SHP77 treated with DMSO at 0.1 percent for 48 hours (cell line): ENCODE measurements around the gene PGA3.
"Not testable (repeated sequence)": the region's sequence is repeated elsewhere in the genome, so short reads cannot be mapped to it uniquely, and the experiment has no call there.

Experiments used
- DNase-seq: peaks from one replicate; lab custom pipeline; 2025; lab: John Stamatoyannopoulos, UW

PGA3 gene

DNA sequence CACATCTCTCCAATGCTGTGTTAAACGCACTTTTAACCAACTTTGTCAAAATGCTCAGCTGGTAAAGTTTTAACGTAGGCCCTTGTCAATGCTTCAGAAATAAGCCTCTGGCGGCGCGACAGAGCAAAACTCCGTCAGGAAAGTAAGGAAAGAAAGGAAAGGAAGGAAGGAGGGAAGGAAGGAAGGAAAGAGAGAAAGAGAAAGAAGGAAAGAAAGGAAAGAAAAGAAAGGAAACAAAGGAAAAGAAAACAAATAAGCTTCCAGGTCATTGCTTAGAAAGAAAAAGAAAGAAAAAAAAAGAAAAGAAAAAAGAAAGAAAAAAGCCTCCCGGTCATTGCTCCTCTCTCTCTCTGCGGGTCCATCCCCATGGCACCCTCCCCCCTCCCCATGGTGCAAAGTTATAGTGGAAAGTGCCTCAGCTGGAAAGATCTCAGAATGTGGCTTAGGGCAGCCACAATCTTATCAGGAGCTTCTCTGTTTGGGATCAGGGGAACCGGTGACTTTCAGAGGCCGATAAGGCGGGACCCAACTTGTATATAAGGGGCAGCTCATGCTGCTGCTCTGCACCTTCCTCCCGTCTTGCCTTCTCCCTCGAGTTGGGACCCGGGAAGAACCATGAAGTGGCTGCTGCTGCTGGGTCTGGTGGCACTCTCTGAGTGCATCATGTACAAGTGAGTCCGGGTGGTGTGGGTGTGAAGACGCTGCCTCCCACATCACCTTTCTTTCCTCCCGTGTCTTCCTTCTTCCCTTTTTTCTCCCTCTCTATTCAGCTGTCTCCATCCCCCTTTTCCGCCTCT is at the start of gene PGA3:
Gene PGA3 (plus strand): TSS at position 566 of the 797 bp plus-strand sequence. CDS start 50 bp downstream, at position 616.
- DNase-seq = not testable (repeated sequence)

DNA sequence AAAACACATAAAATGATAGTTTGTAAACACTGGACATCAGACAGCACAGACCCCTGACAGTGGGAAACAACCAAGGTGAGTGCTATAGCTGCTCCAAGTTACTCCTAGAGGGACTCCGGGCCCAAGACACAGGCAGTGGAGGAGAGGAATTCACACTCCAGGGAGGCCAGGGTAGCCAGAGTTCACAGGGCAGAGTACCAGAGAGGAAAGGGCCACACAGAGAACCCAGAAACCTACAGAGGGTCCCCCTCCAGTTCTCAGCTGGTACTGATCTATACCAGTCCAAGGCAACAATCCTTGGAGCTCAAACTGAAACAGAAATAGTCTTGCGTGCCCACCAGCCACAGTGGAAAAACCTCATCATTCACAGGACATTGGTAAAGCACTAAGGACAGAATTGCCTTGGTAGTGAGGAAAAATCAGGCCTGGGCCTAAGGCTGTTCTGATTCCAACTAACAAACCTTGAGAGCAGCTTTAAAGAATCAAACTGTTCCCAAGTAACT is 49.7 kb upstream of the PGA3 start:
- DNase-seq = no peak

DNA sequence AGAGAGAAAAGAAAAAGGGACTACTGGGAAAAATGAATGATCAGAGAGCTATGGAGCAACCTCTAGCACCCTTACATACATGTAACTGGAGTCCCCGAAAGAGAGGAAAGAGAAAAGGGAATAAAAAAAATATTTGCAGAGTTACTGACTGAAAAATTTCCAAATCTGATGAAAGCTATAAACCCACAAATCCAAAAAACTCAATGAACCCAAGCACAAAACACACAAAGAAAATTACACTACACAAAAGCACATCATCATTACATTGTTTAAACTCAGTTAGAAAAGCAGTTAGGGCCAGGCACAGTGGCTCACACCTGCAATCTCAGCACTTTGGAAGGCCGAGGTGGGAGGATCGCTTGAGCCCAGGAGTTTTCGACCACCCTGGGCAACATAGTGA is 48.8 kb upstream of the PGA3 start:
- no peak for DNase-seq

DNA sequence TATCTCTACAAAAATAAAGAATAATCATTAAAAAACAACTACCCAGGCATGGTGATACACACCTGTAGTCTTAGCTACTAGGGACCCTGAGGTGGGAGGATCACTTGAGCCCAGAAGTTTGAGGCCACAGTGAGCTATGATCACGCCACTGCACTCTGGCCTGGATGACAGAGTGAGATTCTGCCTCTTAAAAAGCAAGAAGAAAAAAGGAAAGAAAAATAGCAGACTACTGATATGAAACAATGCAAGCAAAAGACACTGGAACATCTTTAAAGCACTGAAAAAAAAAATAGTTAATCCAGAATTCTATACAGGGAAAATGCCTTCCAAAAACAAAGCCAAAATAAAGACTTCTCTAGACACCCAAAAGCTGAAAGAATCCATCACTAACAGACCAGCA is 48.0 kb upstream of the PGA3 start:
- no peak for DNase-seq

DNA sequence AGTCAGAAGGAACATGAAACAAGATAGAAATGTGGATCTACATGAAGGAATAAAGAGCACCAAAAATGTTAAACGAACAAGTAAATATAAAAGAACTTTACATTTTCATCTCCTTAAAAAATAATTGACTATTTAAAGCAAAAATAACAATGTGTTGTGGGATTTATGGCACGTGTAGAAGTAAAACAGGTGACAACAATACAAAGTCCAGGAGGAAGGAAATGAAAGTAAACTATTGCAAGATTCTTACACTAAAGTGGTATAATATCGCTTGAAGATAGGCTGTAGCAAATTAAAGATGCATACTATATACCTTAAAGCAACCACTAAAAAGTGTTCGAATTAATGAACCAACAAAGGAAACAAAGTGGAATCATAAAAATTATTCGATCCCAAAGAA is 47.6 kb upstream of the PGA3 start:
- DNase-seq = no peak

DNA sequence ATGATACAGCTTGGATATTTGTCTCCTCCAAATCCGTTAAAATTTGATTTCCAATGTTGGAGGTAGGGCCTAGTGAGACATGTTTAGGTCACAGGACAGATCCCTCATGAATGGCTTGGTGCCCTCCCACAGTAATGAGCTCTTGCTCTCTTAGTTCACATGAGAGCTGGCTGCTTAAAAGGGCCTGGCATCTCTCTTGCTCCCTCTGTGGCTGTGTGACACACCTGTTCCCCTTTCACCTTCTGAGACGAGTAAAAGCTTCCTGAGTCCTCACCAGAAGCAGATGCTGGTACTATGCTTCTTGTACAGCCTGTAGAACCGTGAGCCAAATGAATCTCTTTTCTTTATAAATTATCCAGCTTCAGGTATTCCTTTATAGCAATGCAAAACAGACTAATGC is 45.6 kb upstream of the PGA3 start:
- no peak for DNase-seq

DNA sequence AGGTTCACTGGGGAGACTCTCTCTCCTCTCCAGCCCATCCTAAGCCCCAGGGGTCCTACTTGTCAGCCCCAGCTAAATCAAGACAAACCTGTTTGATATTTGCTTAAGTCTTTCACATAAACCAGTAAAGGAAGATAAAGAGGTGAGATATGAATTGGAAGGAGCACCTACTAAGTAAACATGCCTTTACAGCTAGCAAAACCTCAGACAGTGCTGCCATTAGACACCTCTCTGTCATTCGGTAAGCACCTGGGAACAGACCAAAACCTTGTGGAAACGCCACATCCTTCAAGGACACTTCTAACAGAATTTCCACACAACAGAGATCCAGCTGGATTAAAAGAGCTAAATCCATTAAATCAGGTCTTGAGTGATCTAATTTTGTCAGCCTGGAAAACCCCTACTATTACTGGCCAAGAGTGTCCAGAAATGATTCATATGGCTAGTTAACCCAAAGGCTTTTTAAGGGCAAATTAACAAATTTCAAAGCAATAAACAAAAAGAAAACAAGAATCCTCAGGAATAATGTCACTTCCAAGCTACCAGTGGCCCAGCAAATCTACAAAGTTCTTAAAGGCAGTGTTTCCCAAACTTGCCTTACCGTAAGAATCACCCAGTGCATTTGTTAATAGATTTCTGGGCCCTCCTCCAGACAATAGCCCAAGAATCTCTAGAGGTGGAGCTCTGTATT is 44.5 kb upstream of the PGA3 start:
- no peak for DNase-seq

DNA sequence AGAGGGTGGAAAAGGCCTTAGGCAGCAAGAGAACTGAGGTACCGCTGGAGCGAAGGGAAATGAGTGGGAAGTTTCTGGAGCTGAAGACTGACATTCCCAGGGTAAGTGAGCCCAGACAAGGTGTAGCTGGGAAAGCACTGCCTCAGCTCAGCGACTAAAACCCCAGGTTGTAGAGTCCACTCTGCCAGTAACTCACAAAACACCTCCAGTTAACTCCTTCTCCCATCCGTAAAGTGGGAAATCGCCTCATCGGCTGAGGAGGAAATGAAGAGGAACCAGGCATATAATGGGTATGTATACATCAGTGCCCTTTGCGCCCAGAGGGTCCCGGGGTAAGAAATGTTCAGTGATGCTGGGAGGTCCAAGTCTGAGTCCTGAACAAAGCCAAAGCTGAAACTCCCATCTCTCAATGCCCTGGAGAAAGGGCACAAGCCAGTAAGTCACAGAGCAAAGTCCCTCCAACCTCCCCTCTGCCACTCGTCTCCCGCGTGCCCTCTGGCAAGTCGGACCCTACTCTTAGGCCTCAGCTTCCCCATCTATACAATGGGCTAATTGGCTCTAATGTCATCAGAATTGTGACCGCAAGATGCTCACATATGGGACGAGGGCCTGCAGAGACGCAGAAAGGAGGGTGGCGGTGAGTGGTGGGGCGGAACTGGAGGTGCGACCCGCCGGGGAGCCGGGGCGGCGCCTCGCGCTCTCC is 42.7 kb upstream of the PGA3 start:
- no peak for DNase-seq

DNA sequence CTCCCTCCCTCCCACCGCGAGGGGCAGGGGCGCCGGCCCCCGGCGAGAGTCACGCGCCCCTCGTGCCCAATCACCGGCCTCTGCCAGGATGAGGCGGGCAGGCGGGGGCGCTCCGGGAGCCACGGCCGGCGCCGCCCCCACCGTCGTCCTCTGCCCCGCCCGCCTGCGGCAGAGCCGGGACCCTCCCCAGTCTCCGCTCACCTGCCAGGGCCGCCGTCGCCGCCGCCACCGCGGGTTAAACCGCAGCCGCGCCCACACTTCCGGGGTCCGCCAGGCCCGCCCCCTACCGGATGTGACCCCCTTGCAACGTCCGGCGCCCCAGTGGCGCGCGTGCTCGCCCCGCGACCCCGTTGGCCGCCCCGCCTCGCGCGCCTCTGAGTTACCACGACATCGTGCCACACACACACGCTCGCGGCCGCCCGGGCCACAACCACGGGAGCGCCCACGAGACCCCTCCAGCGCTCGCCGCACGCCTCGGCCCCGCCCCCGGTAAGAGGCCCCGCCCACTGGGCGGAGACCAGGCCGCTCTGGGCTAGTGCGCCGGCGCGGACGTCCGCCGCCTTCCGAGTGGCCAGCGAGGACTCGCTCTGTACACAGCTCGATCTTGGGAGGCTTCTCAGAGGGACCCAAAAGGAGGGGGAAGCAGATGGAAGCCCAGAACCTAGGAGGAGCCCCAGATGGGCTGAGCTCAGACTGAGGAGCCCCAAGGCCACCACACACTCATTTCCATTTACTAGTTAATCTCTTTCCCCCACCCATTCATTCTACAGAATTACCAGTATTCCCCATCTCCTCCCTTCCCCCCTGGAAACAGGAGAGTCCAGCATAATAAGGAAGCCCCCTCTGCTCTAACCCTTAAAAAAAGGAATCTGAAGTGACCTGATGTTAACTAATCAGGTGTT is 41.9 kb upstream of the PGA3 start, which contains the start of gene VPS37C:
Gene VPS37C (minus strand): TSS at position 237 of the 902 bp plus-strand sequence. CDS start 22,597 bp downstream, outside the sequence.
- DNase-seq = peak; percentile 65

DNA sequence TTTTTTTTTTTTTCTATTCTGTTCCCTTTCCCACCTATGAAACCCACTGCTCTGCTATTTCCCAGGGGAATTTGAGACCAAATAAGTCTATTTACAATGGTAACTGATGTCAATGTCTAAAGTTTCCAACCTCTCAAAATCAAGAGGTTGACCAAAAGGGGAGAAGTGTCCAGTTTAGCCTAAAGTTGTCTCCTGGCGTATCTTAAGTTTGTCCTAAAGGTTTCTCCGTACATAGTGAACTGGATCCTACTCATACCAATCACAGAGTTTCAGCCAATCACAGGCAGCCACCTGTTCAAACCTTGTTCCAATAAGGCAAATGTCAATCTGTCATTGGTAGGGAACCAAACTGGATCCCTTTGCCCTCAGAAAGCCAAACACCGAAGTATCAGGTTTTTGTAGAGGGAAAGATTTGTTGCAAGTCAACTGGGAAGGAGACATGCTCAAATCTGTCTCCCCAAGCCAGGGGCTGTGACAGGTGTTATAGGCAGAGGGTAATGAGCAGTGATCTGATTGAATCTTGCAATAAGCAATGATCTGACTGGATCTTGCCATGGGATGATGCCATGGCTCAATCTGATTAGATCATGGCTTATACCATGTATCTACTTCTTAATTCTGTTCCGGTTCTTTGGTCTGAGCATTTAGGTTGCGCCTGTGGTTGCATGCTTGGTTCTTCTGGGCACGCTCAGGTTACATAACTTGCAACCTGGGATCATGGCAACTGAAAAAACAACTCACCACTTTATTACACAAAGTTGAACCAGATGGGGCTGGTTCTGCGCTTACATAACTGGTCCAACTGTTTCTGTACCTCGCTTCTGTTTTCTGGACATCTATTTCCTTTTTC is 41.0 kb upstream of the PGA3 start:
- DNase-seq = peak; percentile 47

DNA sequence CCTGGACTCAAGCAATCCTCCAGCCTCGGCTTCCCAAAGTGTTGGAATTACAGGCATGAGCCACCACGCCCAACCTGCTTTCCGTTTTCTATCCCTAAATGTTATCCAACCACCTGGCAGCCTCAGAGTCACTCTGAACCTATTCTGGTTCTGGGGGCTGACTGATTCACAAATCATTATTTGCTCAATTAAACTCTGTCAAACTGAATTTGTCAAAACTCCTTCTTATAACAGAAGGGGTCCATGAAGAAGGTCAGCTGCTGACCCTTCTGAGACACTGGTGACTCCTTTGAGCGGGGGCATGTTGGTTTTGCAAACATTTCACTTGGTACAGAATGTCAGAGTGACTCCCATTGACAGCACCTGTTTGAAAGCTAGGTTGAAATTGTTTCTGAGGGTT is 40.3 kb upstream of the PGA3 start:
- DNase-seq = no peak

DNA sequence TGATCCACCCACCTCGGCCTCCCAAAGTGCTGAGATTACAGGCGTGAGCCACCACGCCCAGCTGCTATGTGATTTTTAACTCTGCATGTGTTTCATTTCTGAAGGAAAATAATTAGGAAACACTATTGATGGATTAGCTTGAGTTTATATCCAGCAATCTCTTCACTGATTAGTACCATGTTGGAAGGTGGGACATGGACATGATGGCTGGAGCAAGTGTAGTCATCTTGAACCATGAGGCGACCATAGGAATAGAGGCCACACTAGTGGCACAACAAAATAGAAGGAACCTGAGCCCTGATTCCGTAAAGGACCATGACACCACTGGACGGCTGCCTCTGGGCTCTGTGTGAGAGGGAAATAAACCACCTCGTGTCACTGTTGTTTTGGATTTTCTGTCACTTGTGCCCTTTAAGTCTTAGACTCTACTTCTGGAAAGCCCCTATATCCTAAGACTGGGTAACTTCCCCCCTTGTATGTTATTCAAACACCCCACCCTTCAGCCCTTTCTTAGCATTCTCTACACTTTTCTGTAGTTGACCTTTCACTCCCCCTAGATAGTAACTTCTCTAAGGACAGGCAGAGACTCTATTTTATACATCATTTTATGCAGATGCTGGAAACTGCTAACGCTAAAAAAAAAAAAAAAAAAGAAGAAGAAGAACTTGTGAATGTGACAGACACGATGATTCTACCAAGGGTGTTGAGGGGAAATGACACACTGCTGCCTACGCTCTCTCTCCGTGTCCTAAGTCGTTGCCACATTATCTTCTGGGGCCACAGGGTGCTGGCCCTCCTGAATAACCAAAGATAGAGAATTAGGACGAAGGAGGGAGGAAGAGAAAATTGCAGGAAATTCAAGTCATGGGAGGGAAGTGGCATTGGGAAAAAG is 39.4 kb upstream of the PGA3 start:
- no peak for DNase-seq

DNA sequence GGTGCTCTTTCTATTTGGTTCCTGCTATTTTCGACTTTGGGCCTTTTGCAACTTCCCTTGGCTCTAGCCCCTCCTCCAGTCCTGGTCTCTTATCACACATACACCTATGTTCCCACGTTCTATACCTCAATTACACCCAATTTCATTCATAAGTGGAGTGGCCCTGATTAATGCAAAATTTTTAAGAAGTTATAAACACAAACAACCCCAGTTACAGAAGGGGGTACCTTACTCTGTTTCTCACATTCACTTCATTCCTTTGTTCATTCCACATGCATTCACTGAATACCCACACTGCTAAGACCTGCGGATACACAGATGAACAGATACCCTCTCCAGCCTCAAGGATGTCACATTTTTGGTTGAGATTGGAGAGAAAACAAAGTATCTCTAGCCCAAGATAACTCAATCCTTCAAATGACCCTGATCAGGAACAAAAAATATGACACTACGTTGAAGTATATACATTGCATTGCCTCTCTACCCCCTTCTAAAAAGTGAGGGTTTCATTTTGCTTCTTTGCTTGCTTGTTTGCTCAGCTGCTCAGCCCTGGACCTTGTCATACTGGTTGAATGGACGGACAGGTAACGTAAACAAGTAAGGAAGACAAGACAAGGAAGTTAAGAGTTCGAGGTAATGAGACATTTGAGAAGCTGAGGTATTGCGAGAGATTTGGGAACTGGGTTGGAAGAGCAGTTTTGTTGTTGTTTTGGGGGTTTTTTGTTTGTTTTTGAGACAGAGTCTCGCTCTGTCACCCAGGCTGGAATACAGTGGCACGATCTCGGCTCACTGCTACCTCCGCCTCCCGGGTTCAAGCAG is 38.5 kb upstream of the PGA3 start:
- peak; percentile 34 for DNase-seq

DNA sequence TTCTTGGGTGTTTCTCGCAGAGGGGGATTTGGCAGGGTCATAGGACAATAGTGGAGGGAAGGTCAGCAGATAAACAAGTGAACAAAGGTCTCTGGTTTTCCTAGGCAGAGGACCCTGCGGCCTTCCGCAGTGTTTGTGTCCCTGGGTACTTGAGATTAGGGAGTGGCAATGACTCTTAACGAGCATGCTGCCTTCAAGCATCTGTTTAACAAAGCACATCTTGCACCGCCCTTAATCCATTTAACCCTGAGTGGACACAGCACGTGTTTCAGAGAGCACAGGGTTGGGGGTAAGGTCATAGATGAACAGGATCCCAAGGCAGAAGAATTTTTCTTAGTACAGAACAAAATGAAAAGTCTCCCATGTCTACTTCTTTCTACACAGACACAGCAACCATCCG is 37.5 kb upstream of the PGA3 start:
- DNase-seq = not testable (repeated sequence)

DNA sequence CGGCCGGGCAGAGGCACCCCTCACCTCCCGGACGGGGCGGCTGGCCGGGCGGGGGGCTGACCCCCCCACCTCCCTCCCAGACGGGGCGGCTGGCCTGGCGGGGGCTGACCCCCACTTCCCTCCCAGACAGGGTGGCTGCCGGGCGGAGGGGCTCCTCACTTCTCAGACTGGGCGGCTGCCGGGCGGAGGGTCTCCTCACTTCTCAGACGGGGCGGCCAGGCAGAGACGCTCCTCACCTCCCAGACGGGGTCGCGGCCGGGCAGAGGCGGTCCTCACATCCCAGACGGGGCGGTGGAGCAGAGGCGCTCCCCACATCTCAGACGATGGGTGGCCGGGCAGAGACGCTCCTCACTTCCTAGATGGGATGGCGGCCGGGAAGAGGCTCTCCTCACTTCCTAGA is 37.0 kb upstream of the PGA3 start:
- DNase-seq = not testable (repeated sequence)

DNA sequence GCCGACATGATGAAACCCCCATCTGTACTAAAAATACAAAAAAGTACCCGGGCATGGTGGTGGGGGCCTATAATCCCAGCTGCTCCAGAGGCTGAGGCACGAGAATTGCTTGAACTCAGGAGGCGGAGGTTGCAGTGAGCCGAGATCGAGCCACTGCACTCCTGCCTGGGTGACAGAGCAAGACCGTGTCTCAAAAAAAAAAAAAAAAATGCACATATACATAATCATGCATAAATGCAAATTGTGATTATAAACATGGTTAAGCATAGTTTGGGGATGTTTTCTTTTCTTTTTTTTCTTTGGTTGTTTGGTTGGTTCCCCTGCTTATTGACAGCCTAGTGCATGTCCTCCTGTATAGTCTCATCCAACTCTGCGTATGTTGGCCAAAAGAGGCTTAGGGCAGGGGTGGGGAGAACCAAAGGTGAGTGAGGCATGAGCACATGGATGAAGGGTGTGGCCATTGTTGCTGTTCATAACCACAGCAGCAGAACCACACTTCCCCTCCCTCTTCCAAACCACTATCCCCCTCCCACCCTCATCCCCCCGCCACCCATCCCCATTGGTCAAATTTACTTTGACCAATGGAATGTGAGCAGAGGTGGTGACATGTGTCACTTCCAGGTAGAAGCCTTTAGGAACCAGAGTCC is 35.1 kb upstream of the PGA3 start:
- DNase-seq = no peak

DNA sequence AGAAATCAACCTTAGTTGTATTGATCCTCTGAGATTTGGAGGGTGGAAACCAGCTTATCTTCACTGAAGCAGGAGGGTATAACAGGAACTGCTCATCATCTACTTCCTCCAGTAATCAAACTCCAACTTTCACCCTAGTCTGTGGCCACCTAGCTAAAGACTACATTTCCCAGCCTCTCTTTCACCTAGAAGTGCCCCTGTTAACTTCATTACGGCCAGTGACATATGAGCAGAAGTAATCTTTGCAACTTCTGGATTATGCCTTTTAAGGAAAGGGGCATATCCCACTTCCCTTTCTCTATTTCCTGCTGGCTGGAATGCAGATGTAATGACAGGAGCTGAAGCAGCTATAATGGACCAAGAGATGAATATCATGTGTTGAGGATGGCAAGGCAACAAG is 34.5 kb upstream of the PGA3 start:
- DNase-seq = no peak

DNA sequence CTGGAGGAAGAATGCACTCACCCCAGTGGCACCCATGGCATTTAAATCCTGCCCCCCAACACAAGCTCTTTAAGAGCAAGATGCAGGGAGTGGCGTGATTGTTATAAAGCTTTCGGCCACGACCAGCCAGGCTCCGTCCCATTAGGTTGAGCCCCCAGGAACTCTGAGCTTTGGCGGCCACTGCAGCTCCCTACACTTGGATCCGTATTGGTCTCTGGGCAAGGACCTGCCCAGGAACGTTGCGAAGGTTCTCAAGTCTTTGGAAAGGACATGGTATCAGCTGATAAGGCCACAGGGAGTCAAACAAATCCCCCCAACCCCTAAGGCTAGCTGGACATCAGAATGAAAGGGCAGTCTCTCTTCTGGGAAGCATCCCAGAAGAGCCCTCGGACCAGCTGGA is 32.7 kb upstream of the PGA3 start:
- no peak for DNase-seq
